Mucosa of descending colon (tissue), 3 donors: ENCODE data around the gene ST6GALNAC1. TPM values are rescaled to one million over a fixed set of nuclear protein-coding genes. Genes with fewer than 3 reads are reported as not detected.

Experiments used
- ATAC-seq: fragments of 200-7000 bp; cut with Tn5 transposase; one replicate; pipeline ENCODE4 v1.9.1; 2020; ENCODE audit warnings: mild to moderate bottlenecking, moderate library complexity
- DNase-seq, 3 donors: peaks; one replicate each; pipeline ENCODE4 v3.0.0-alpha.2; 2020
- H3K36me3 ChIP-seq: fragments of 200-600 bp; one replicate; pipeline ENCODE4 v1.8.0; 2021; ENCODE audit warnings: low read depth, mild to moderate bottlenecking
- H3K4me1 ChIP-seq: fragments of 200-600 bp; one replicate; pipeline ENCODE4 v1.8.0; 2021; ENCODE audit warnings: low read depth, mild to moderate bottlenecking
- H3K4me3 ChIP-seq: fragments of 200-600 bp; one replicate; pipeline ENCODE4 v1.8.0; 2021; ENCODE audit warnings: mild to moderate bottlenecking
- H3K9me3 ChIP-seq: fragments of 200-600 bp; one replicate; pipeline ENCODE4 v1.8.0; 2021; ENCODE audit warnings: mild to moderate bottlenecking
- CTCF ChIP-seq: fragments of 200-600 bp; IDR thresholded peaks from one replicate; pipeline ENCODE4 v1.8.0; 2022; ENCODE audit warnings: antibody characterized with exemption, mild to moderate bottlenecking
- intact Hi-C, 2 donors: fragments of 100-400 bp; cut with DNase I in 1 of 2; cut with micrococcal nuclease in 1 of 2; formaldehyde crosslinking; loops; one replicate each; pipeline versions ENCODE4 v1.11.0 to v1.11.1; 2022; cut with DNase I, micrococcal nuclease
- total RNA-seq, 3 donors: library from RNA; stranded (reverse); fragmentation: NEBNext Ultra II Directional in 2 of 3; extraction: Animal tissue kit (Norgen Biotek cat#: 25700) in 2 of 3; gene quantifications; one replicate each; pipeline versions ENCODE4 v1.2.1 to v1.2.4, GENCODE V29; 2021 to 2023
- donor health status: DM: no; HTN: no; CAD: no; lungs with moderate emphysema.
- donor health status: DM: no; HTN: no; CAD: no.
- donor health status: DM: no; HTN: yes; CAD: no.

ST6GALNAC1 gene
- total RNA-seq, 3 donors from 2014 or later, result 90.2 to 363 (median 336) TPM

GRCh38 chr17:76635039-76635438, 8.5 kb downstream of the ST6GALNAC1 start:
- H3K4me3 ChIP-seq, result no peak overlapping the region
- H3K4me1 ChIP-seq, result peaks cover 5% of the 10 kb centered on the region
- DNase-seq, result no peak
- intact Hi-C loops, result no loop called here
- H3K36me3 ChIP-seq, result no peaks in the 10 kb centered on the region
- no peak for ATAC-seq
- TF ChIP-seq CTCF, result no peak
- no peaks in the 10 kb centered on the region for H3K9me3 ChIP-seq

DNA sequence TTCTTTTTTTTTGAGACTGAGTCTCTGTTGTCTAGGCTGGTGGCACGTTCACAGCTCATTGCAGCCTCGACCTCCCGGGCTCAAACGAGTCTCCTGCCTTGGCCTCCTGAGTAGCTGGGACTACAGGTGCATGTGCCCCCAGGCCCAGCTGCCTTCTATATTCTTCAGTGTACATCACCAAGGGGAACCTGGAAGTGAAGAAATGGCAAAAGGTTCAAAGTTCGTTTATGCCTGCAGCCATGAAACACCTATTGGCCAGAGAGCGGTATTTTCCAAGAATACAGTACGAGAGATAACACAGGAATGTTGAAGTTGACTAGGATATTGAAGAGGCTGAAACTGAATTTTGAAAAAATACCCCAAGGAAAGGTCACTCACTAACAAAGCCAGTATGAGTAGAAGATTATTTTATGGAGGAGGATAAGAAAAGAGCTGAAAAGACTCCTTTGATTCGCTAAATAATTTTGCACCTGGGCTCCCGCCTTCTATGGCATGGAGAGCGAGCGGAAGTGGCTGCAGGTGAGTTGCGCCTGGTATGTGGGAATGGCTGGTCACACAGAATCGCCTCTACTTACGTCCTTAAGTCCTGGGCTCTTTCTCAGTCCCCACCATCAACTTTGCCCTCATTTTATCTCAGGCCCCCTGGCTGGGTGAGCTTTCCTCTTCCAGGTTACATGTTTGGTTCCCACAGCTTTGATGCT, 9.8 kb downstream of the ST6GALNAC1 start:
- Histone ChIP-seq H3K36me3 (no peaks in the 10 kb centered on the region), H3K4me3 (no peak overlapping the region), H3K4me1 (peaks cover 5% of the 10 kb centered on the region), H3K9me3 (no peaks in the 10 kb centered on the region)
- ATAC-seq, result peak; percentile 27
- no peak for DNase-seq
- TF ChIP-seq CTCF, result no peak
- intact Hi-C loops, result no loop called here

GRCh38 chr17:76631821-76632565, 11.6 kb downstream of the ST6GALNAC1 start:
- Histone ChIP-seq H3K4me1 (peaks cover 5% of the 10 kb centered on the region), H3K9me3 (no peaks in the 10 kb centered on the region), H3K36me3 (no peaks in the 10 kb centered on the region), H3K4me3 (no peak overlapping the region)
- no peak for DNase-seq
- peak; percentile 35 for ATAC-seq
- intact Hi-C loops, result no loop called here
- TF ChIP-seq CTCF, result no peak

- Histone ChIP-seq H3K4me3 (no peak overlapping the region), H3K9me3 (no peaks in the 10 kb centered on the region), H3K4me1 (peaks cover 5% of the 10 kb centered on the region), H3K36me3 (no peaks in the 10 kb centered on the region)
- intact Hi-C loops, result no loop called here
- DNase-seq, result no peak
- ATAC-seq, result peak; percentile 24
- TF ChIP-seq CTCF, result no peak
Measured at GRCh38 chr17:76630151-76630550, 13.4 kb downstream of the ST6GALNAC1 start.

- intact Hi-C loops, result no loop called here
- Histone ChIP-seq H3K36me3 (no peaks in the 10 kb centered on the region), H3K4me3 (no peak overlapping the region), H3K4me1 (no peaks in the 10 kb centered on the region), H3K9me3 (no peaks in the 10 kb centered on the region)
- DNase-seq (no peak), ATAC-seq (no peak)
- TF ChIP-seq CTCF, result no peak
Measured at GRCh38 chr17:76627510-76627909, 16.0 kb downstream of the ST6GALNAC1 start.
